Activated naive CD4-positive, alpha-beta T cell treated with anti-CD3 and anti-CD28 coated beads, Interleukin-2, amount 10 ng/mL, durations not matched to agents 5 hours and 36 hours (primary cell): ENCODE results near the gene ZNF337. TPM values are rescaled to one million over a fixed set of nuclear protein-coding genes. Genes with fewer than 3 reads are reported as not detected.

Experiments used
- total RNA-seq, 2 experiments: library from RNA; stranded (reverse); gene quantifications; one replicate each; pipeline ENCODE4 v1.2.3, GENCODE V29; 2021

The ZNF337 gene
- total RNA-seq: 10 to 100 TPM; 18.9 to 19.9 TPM

GRCh38 chr20:25696371-25697131 lies at the start of gene ZNF337:
ZNF337 (minus strand) TSS chr20:25696853; CDS start chr20:25686417, 10,436 bp downstream.

Other genes with a start within 250 kb of the ZNF337 start
- 1 to 10 TPM; 2.9 to 3.8 TPM for gene NINL, start 111.3 kb downstream of the ZNF337 start, total RNA-seq
- 1 to 10 TPM; 5.8 to 6.6 TPM for gene NANP, start 72.8 kb downstream of the ZNF337 start, total RNA-seq